ENCODE results near the gene FBXW2.

DNA sequence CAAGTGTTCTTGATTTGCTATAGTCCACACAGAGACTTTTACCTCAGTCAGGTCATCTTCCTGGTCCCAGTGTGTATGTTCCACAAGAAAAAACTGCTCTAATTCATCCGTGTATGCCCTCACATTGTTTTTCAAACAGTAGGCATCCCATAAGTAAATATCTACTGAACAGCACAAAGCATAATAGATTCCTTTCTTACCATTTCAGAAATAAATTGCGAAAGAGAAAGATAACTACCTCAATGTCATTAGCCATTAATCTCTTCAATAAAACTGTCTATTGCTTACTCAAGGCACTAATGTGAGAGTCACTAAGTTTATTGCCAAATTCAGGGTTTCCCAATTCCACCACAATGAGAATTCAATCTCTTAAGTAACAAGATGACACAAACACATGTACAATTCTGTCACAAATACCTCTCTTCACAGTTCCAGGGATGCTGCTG, 9.6 kb downstream of the FBXW2 start:
- TF ChIP-seq, protein P1, sequence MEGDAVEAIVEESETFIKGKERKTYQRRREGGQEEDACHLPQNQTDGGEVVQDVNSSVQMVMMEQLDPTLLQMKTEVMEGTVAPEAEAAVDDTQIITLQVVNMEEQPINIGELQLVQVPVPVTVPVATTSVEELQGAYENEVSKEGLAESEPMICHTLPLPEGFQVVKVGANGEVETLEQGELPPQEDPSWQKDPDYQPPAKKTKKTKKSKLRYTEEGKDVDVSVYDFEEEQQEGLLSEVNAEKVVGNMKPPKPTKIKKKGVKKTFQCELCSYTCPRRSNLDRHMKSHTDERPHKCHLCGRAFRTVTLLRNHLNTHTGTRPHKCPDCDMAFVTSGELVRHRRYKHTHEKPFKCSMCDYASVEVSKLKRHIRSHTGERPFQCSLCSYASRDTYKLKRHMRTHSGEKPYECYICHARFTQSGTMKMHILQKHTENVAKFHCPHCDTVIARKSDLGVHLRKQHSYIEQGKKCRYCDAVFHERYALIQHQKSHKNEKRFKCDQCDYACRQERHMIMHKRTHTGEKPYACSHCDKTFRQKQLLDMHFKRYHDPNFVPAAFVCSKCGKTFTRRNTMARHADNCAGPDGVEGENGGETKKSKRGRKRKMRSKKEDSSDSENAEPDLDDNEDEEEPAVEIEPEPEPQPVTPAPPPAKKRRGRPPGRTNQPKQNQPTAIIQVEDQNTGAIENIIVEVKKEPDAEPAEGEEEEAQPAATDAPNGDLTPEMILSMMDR (IDR thresholded peaks at IDR 0.05), result no peak
- no peak for TF ChIP-seq POLR2AphosphoS5 (IDR thresholded peaks at IDR 0.05; ENCODE audit: low read depth, low read length)
